Stomach (tissue), 9 donors: ENCODE data around the gene PCF11. TPM values are rescaled to one million over a fixed set of nuclear protein-coding genes. Genes with fewer than 3 reads are reported as not detected.
A peak's percentile ranks its signal among the peaks of the same experiment; 100 is the strongest.

ENCODE experiments used
- DNase-seq, 2 donors: peaks; one replicate each; pipeline versions ENCODE4 v3.0.0 to v3.0.0-alpha.2; 2013 to 2019
- H3K27ac ChIP-seq, 5 donors: fragments of 200-600 bp in 4 of 5; sonication (generic) in 4 of 5; one replicate each; pipeline ENCODE4 v1.5.1; 2013 to 2019; ENCODE audit warnings: mild to moderate bottlenecking in 1 of 5, moderate library complexity in 1 of 5
- H3K27me3 ChIP-seq, 3 donors: fragments of 200-600 bp; sonication (generic); one replicate each; pipeline ENCODE4 v1.5.1; 2017 to 2019; ENCODE audit warnings: mixed run types in 1 of 3
- H3K36me3 ChIP-seq, 4 donors: fragments of 200-600 bp; sonication (generic); 1 replicate in 3 of 4; 2 replicates in 1 of 4; pipeline ENCODE4 v1.5.1; 2016 to 2019
- H3K4me1 ChIP-seq, 4 donors: fragments of 200-600 bp; sonication (generic); one replicate each; pipeline ENCODE4 v1.5.1; 2016 to 2019
- H3K4me3 ChIP-seq, 4 donors: fragments of 200-600 bp; sonication (generic) in 3 of 4; one replicate each; pipeline ENCODE4 v1.5.1; 2016 to 2019; ENCODE audit warnings: mild to moderate bottlenecking in 1 of 4
- H3K9me3 ChIP-seq, 4 donors: fragments of 200-600 bp; sonication (generic); one replicate each; pipeline ENCODE4 v1.5.1; 2016 to 2019
- CTCF ChIP-seq, 7 experiments: fragments of 450-650 bp in 4 of 7; fragments of 200-600 bp in 3 of 7; sonication (generic) in 3 of 7; IDR thresholded peaks; one replicate each; pipeline ENCODE4 v1.5.1; 2016 to 2019; ENCODE audit warnings: antibody characterized with exemption in 7 of 7, control low read depth in 2 of 7, mild to moderate bottlenecking in 1 of 7
- EP300 ChIP-seq: sonication (generic); formaldehyde crosslinking; IDR thresholded peaks from one replicate; pipeline ENCODE4 v1.6.1; 2017; ENCODE audit warnings: antibody characterized with exemption
- POLR2A ChIP-seq, 4 donors: fragments of 450-650 bp; IDR thresholded peaks; one replicate each; pipeline ENCODE4 v1.6.1; 2016; ENCODE audit warnings: antibody characterized with exemption in 4 of 4, control low read depth in 2 of 4, mild to moderate bottlenecking in 1 of 4, moderate library complexity in 1 of 4
- POLR2AphosphoS5 ChIP-seq, 3 donors: sonication (generic); formaldehyde crosslinking; IDR thresholded peaks; one replicate each; pipeline ENCODE4 v1.6.1; 2016; ENCODE audit warnings: antibody characterized with exemption in 3 of 3
- WGBS, 5 donors: extraction: QIAGEN DNeasy Blood & Tissue Kit in 3 of 5; methylation state at CpG; one replicate each; pipeline versions ENCODE4 v1.1.5 to v1.1.7; 2013 to 2018; 5-methylcytosine and 5-hydroxymethylcytosine counted together
- intact Hi-C: fragments of 100-400 bp; cut with DNase I; formaldehyde crosslinking; loops from one replicate; pipeline ENCODE4 v1.15.1; 2023; ENCODE audit warnings: low total_unique reads
- polyA plus RNA-seq, 3 donors: library from polyadenylated mRNA; stranded (reverse); fragments of 200-250 nt; gene quantifications; one replicate each; pipeline ENCODE4 v1.2.3, GENCODE V29; 2013
- total RNA-seq, 5 donors: library from RNA; depleted of rRNA; stranded (reverse); fragments of >200 nt; gene quantifications; one replicate each; pipeline versions ENCODE4 v1.1.0 to v1.2.3, GENCODE V29; 2014 to 2016
- donor health status: healthy with polysubstance abuse.
- donor health status: Bipolar disorder and iron deficiency.
- donor health status: healthy.

Gene PCF11
- total and polyA plus RNA-seq, 8 donors = 10.1 to 87.2 (median 58.2) TPM

DNA sequence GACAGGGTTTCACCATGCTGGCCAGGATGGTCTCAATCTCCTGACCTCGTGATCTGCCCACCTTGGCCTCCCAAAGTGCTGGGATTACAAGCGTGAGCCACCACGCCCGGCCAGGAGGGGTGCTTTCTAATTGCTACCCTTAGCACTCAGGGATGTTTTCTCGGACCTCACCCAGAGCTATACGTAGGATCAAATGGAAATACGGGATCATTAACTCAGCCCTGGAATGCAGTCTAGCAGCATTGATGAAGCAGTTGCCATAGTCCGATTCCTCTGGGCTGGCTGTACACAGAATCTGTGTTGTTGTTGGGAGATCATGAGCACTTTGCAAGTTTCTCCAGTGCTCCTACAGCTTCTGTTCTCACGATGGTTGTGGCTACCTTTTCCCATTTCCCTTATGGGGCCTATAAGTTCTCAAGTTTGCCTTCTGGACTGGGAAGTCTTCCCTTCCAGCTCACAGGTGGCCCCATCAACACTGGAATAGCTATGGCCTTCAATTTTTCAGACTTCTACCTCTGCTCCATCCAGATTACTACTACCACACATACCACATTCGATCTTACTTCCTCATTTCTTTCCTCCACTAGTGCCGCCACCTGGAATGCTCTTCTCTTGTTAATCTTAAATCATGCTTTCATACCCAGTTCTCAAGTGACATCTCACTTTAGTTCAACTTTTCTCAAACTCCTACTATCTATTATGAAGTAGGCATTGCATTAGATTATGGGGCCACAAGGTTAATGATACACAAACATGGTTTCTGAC is 16.1 kb upstream of the PCF11 start:
- TF ChIP-seq POLR2AphosphoS5 (IDR thresholded peaks at IDR 0.05) = no peak
- TF ChIP-seq POLR2A (IDR thresholded peaks at IDR 0.05) = no peak
- TF ChIP-seq CTCF (IDR thresholded peaks at IDR 0.05) = no peak
- TF ChIP-seq EP300 = no peak
- Histone ChIP-seq H3K4me3 (no peak overlapping the region), H3K36me3 (no peaks in the 10 kb centered on the region), H3K27ac (no peak overlapping the region), H3K9me3 (no peaks in the 10 kb centered on the region), H3K27me3 (no peaks in the 10 kb centered on the region), H3K4me1 (no peaks in the 10 kb centered on the region)
- intact Hi-C loops = no loop called here
- WGBS, 5 donors = 82 to 92% (median 91%) methylated on average over 11 of the region's 11 CpGs
- no peak for DNase-seq

DNA sequence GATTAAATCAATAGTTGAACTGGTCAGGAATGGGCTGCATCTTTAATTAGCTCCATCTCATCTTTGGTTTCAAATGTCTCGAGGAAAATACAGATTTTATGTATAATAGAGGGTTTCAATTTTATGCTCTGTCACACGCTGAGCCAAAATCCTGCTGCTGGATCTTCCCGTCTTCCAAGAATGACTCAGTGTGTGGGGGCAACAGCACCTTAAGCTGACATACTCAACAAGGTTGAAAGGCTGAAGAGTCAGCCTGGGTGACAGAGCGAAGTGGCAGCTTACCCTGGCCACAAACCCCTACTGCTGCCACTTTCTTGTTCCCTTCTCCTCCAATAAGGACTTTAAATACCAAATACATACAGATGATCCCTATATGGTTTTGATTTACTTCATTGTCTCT is 9.0 kb upstream of the PCF11 start:
- no peak overlapping the region for H3K27ac ChIP-seq
- no peak for TF ChIP-seq POLR2A (IDR thresholded peaks at IDR 0.05)
- no peak for TF ChIP-seq EP300
- TF ChIP-seq CTCF (IDR thresholded peaks at IDR 0.05) = no peak
- TF ChIP-seq POLR2AphosphoS5 (IDR thresholded peaks at IDR 0.05) = no peak
- no peaks in the 10 kb centered on the region for H3K27me3 ChIP-seq
- 87 to 95% (median 92%) methylated on average over 4 of the region's 4 CpGs for WGBS, 5 donors
- intact Hi-C loops = no loop called here
- DNase-seq = no peak
- H3K4me3 ChIP-seq = no peak overlapping the region
- no peaks in the 10 kb centered on the region for H3K36me3 ChIP-seq
- no peaks in the 10 kb centered on the region for H3K4me1 ChIP-seq
- no peaks in the 10 kb centered on the region for H3K9me3 ChIP-seq

GRCh38 chr11:83150450-83150849 is 6.5 kb upstream of the PCF11 start:
- Histone ChIP-seq H3K9me3 (no peaks in the 10 kb centered on the region), H3K36me3 (no peaks in the 10 kb centered on the region), H3K27me3 (no peaks in the 10 kb centered on the region), H3K4me3 (no peak overlapping the region), H3K4me1 (peaks cover 0 to 3% (median under 1%) of the 10 kb centered on the region in 4 donors), H3K27ac (no peak overlapping the region)
- intact Hi-C loops = loop anchor here (10.0 kb wide), 1 partner anchor 76 kb away; the partner anchor contains the start of gene RAB30
- TF ChIP-seq CTCF (IDR thresholded peaks at IDR 0.05) (no peak), POLR2A (IDR thresholded peaks at IDR 0.05) (no peak), EP300 (no peak), POLR2AphosphoS5 (IDR thresholded peaks at IDR 0.05) (no peak)
- WGBS, 5 donors = 92 to 96% (median 95%) methylated on average over 2 of the region's 2 CpGs
- no peak for DNase-seq

- H3K27ac ChIP-seq = no peak overlapping the region
- H3K27me3 ChIP-seq = no peaks in the 10 kb centered on the region
- WGBS, 5 donors = 66 to 82% (median 76%) methylated on average over 10 of the region's 10 CpGs
- H3K4me1 ChIP-seq = peaks cover 0 to 6% (median 3%) of the 10 kb centered on the region in 4 donors
- H3K4me3 ChIP-seq = no peak overlapping the region
- no peaks in the 10 kb centered on the region for H3K36me3 ChIP-seq
- TF ChIP-seq POLR2A (IDR thresholded peaks at IDR 0.05) = no peak
- TF ChIP-seq EP300 = no peak
- no peak for TF ChIP-seq POLR2AphosphoS5 (IDR thresholded peaks at IDR 0.05)
- no peak for TF ChIP-seq CTCF (IDR thresholded peaks at IDR 0.05)
- H3K9me3 ChIP-seq = no peaks in the 10 kb centered on the region
- intact Hi-C loops = loop anchor here (10.0 kb wide), 1 partner anchor 77 kb away; the partner anchor contains the start of gene RAB30
- DNase-seq = peak in 1 of 2 donors; percentile 51
Observed at GRCh38 chr11:83151274-83151977, 5.5 kb upstream of the PCF11 start.
